Measurements from ENCODE around the gene SLF2. TPM values are rescaled to one million over a fixed set of nuclear protein-coding genes. Genes with fewer than 3 reads are reported as not detected.

The SLF2 gene
- total and polyA plus RNA-seq, 2 of the 8 experiments (the other 6 are each of a cell fraction or from before 2014, with no cell fraction given), result 5.5 to 20.9 TPM

- H2AK5ac ChIP-seq (ENCODE audit: low read depth, low read length), result no peak overlapping the region
Measured at GRCh38 chr10:100864036-100864885, 48.5 kb upstream of the SLF2 start.

More at GRCh38 chr10:100864036-100864885, 48.5 kb upstream of the SLF2 start:
- Histone ChIP-seq H3K14ac (ENCODE audit: insufficient read length) (no peak overlapping the region), H3K27ac (ENCODE audit: low read depth, low read length) (no peak overlapping the region), H3K4me1 (replicated peaks in 1 of 4; ENCODE audit: control insufficient read depth in 3 of 4, insufficient read depth in 4 of 4, low read length in 3 of 4) (peaks cover 0 to 8% (median 4%) of the 10 kb centered on the region in 4 experiments; a peak in 5 of 7 replicates), H2BK20ac (ENCODE audit: low read length) (no peak overlapping the region), H4K20me1 (replicated peaks in 1 of 2; ENCODE audit: control insufficient read depth in 1 of 2, insufficient read depth in 2 of 2, low read length in 2 of 2) (no peaks in the 10 kb centered on the region), H2BK5ac (ENCODE audit: low read depth, low read length) (0 out of 2 replicates have a peak overlapping the region, but pooled peaks have one; percentile 44), H3K23me2 (ENCODE audit: low read depth, low read length) (no peaks in the 10 kb centered on the region), H2BK15ac (ENCODE audit: low read length) (no peak overlapping the region), H4K8ac (ENCODE audit: extremely low read depth, insufficient read depth, low read length) (no peak overlapping the region), H2BK120ac (replicated peaks; ENCODE audit: low read depth, low read length) (no peak overlapping the region), H4K91ac (replicated peaks; ENCODE audit: insufficient read length, low read length) (no peak overlapping the region), H2AFZ (ENCODE audit: low read length) (no peak overlapping the region), H3K4ac (replicated peaks; ENCODE audit: insufficient read length, low read depth, low read length) (no peak overlapping the region), H2BK12ac (ENCODE audit: low read depth, low read length) (no peak overlapping the region), H3K9ac (replicated peaks in 1 of 4; ENCODE audit: extremely low read depth in 1 of 4, low read depth in 3 of 4, low read length in 3 of 4) (no peak overlapping the region), H3K4me3 (ENCODE audit: extremely low read depth in 1 of 4, insufficient read depth in 2 of 4, low read depth in 3 of 4, low read length in 4 of 4) (no peak overlapping the region), H3K36me3 (ENCODE audit: control insufficient read depth in 2 of 4, insufficient read depth in 4 of 4, low read length in 3 of 4) (no peaks in the 10 kb centered on the region), H3K79me2 (ENCODE audit: control insufficient read depth in 1 of 2, insufficient read depth in 2 of 2, low read length in 2 of 2) (no peaks in the 10 kb centered on the region), H4K5ac (ENCODE audit: insufficient read length, low read depth, low read length) (no peak overlapping the region), H3K4me2 (ENCODE audit: insufficient read depth in 1 of 2, low read depth in 2 of 2, low read length in 2 of 2) (no peak overlapping the region), H3K23ac (ENCODE audit: insufficient read length) (no peak overlapping the region), H3K79me1 (ENCODE audit: low read depth, low read length) (no peaks in the 10 kb centered on the region), H3K18ac (ENCODE audit: extremely low read depth, low read length) (no peak overlapping the region), H3K56ac (replicated peaks; ENCODE audit: insufficient read length, low read depth, low read length) (no peak overlapping the region), H3K9me3 (ENCODE audit: insufficient read depth in 2 of 2, low read depth in 1 of 2, low read length in 1 of 2) (no peaks in the 10 kb centered on the region), H3K27me3 (replicated peaks in 1 of 4; ENCODE audit: control insufficient read depth in 3 of 4, extremely low read depth in 1 of 4, insufficient read depth in 3 of 4, low read length in 3 of 4) (peaks cover 1 to 41% (median 33%) of the 10 kb centered on the region in 4 experiments)
- FAIRE-seq (no peak), DNase-seq (ENCODE audit: low read depth in 1 of 2, low spot score in 2 of 2) (no peak)
- 92% methylated on average over 19 of the region's 24 CpGs; no CpG with 5 or more reads in 1 of the 2 experiments for WGBS, 2 experiments (ENCODE audit: extremely low coverage in 1 of 2, insufficient coverage in 1 of 2, insufficient read length in 1 of 2, insufficient replicate concordance in 2 of 2, low coverage in 1 of 2, low lambda C conversion rate in 2 of 2, missing lambda C conversion rate in 1 of 2)
- CTCF ChIA-PET (ENCODE audit: partially characterized antibody), result interaction anchor here (1.4 to 5.9 kb wide), 3 partner anchors 13 to 301 kb away, joined by 4 to 42 read pairs (median 39); no protein-coding TSS in a partner anchor
- TF ChIP-seq CREB1 (IDR thresholded peaks at IDR 0.05) (no peak), BRCA1 (IDR thresholded peaks at IDR 0.05; ENCODE audit: low read depth, low read length) (no peak), MAFK (IDR thresholded peaks at IDR 0.05; ENCODE audit: low read depth, low read length) (no peak), CTBP2 (IDR thresholded peaks at IDR 0.05; ENCODE audit: borderline replicate concordance, insufficient read depth, insufficient read length, low read length) (no peak), KDM5A (IDR thresholded peaks at IDR 0.05; ENCODE audit: low read length) (no peak), TCF12 (IDR thresholded peaks at IDR 0.05; ENCODE audit: low read depth, low read length) (no peak), HDAC2 (IDR thresholded peaks at IDR 0.05; ENCODE audit: borderline replicate concordance in 1 of 2, low read depth in 2 of 2, low read length in 2 of 2) (no peak)
- POLR2A ChIA-PET (ENCODE audit: partially characterized antibody), result interaction anchor here (0.6 kb wide), 1 partner anchor 8 kb away, joined by 3 read pairs; no protein-coding TSS in a partner anchor
